Measurements from ENCODE around the gene C5AR1. TPM values are rescaled to one million over a fixed set of nuclear protein-coding genes. Genes with fewer than 3 reads are reported as not detected.
"Not testable (repeated sequence)": the region's sequence is repeated elsewhere in the genome, so short reads cannot be mapped to it uniquely, and the experiment has no call there.

C5AR1 gene
- total RNA-seq = not detected in 2 replicates

- no peak for DNase-seq (ENCODE audit: extremely low read depth, low read depth, low spot score)
These were observed at the start of gene C5AR1 for GRCh38 chr19:47309608-47310007. Gene C5AR1 (plus strand): TSS chr19:47309861. CDS start chr19:47309896, 35 bp downstream.

- DNase-seq (ENCODE audit: extremely low read depth, low read depth, low spot score) = no peak
These were observed 49.2 kb upstream of the C5AR1 start for GRCh38 chr19:47260476-47260875.

DNA sequence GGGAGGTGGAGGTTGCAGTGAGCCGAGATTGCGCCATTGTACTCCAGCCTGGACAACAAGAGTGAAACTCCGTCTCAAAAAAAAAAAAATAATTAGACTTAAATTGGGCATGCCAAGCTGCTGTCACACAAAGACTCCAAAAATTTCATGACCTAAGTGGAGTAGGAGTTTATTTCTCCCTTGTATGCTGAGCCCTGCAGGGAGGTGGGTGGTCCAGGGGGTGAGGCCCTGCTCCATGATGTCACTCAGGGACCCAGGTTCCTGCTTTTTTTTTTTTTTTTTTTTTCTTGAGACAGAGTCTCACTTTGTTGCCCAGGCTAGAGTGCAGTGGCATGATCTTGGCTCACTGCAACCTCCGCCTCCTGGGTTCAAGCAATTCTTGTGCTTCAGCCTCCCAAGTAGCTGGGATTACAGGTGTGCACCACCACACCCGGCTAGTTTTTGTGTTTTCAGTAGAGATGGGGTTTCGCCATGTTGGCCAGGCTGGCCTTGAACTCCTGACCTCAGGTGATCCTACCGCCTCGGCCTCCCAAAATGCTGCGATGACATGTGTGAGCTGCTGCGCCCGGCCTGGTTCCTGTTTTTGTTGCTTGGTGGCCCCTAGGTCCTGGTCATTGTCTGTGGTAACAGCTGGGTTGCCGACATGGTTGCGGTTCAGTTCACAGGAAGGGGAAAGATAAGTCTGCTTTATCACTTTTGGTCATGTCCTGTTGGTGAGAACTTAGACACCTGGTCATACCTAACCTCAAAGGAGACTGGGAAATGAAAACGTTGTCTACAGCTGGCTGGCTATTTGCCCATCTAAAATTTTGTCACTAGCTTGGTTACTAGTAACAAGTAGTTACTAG, 47.5 kb upstream of the C5AR1 start:
- DNase-seq (ENCODE audit: extremely low read depth, low read depth, low spot score) = not testable (repeated sequence)

- DNase-seq (ENCODE audit: extremely low read depth, low read depth, low spot score) = no peak
These were observed 45.0 kb upstream of the C5AR1 start for GRCh38 chr19:47264629-47265028.

DNA sequence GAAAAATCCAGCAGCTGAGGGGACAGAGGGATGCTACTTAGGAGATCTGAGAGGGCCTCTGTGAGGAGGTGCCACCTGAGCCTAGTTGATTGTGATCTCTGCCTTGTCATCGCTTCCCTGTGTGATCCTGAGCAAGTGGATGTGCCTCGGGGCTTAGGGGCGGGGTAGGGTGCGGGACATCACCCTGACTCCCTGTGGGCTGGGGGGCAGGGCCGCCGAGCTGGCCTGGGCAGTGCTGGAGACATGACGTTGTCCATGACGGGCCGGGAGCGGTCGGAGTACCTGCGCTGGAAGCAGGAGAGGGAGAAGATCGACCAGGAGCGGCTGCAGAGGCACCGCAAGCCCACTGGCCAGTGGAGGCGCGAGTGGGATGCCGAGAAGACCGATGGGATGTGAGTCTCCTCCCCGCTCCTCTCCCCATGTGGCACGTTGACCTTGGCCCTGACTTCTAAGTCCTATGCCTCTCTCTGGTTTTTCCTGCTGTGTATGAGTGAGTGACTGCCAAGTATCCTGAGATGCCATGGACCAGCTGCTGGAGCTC, 43.2 kb upstream of the C5AR1 start:
- DNase-seq (ENCODE audit: extremely low read depth, low read depth, low spot score) = no peak

DNA sequence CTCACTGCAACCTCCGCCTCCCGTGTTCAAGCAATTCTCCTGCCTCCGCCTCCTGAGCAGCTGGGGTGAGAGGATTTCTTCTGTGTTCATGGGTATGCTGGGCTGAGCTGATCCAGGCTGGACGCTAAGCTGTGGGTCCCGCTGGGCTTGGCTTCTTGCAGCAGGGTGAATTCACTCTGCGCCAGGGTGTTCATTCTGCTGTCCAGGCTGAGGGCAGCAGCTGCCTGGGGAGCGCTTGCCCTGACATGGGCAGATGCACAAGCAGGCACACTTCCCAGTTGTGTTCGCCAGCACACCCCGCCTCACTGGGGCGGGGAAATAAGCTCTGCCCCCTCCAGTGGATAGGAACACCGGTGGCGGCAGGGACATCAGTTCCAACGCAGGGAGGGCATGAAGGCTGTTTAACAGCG, 42.3 kb upstream of the C5AR1 start:
- DNase-seq (ENCODE audit: extremely low read depth, low read depth, low spot score) = no peak

DNA sequence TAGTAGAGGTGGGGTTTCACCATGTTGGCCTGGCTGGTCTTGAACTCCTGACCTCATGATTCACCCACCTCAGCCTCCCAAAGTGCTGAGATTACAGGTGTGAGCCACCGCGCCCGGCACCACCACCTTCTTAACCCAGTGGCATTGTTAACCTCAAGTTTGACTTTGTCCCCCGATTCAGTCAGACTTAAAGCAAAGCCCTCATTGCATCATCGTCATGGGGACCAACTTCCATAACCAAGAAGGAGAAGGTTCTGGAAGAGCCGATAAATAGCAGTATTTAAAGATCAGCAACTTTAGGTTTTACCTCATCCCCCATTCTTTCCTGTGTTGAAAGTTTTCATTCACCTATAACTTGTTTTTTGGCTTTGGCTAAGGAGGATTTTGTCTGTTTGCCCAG, 41.6 kb upstream of the C5AR1 start:
- DNase-seq (ENCODE audit: extremely low read depth, low read depth, low spot score) = no peak

DNA sequence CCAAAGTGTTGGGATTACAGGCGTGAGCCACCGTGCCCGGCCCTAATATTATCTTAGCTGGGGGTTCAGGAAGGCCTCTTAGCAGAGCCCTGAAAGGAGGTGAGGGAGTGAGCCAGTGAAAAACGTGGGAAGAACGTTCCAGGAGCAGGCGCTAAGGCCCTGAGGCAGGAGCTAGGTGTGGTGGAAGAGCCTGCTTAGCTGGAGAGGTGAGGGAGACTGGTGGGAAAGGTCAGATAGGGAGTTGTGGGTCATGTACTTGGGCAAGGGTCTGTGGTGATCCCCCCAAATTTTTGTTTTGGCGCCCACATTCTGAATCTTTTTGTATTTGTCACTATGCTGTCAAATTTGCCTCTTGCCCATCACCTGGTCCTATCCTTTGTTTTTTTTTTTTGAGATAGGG, 40.1 kb upstream of the C5AR1 start:
- DNase-seq (ENCODE audit: extremely low read depth, low read depth, low spot score) = no peak

DNA sequence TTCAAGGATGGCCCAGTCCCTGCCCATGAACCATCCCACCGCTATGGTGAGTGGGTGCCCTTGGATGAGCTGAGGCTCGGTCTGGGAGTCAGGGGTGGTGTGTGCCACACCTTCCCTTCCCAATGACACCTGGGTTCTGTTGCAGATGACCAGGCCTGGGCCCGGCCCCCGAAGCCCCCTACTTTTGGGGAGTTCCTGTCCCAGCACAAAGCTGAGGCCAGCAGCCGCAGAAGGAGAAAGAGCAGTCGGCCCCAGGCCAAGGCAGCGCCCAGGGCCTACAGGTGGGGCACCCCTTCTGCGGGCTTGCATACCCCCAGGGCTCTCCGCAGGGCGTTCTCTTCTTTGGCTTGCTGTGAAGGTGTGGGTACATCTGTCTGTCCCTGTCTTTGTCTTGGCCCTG, 39.3 kb upstream of the C5AR1 start:
- no peak for DNase-seq (ENCODE audit: extremely low read depth, low read depth, low spot score)

GRCh38 chr19:47271949-47272348, 37.7 kb upstream of the C5AR1 start:
- no peak for DNase-seq (ENCODE audit: extremely low read depth, low read depth, low spot score)

DNA sequence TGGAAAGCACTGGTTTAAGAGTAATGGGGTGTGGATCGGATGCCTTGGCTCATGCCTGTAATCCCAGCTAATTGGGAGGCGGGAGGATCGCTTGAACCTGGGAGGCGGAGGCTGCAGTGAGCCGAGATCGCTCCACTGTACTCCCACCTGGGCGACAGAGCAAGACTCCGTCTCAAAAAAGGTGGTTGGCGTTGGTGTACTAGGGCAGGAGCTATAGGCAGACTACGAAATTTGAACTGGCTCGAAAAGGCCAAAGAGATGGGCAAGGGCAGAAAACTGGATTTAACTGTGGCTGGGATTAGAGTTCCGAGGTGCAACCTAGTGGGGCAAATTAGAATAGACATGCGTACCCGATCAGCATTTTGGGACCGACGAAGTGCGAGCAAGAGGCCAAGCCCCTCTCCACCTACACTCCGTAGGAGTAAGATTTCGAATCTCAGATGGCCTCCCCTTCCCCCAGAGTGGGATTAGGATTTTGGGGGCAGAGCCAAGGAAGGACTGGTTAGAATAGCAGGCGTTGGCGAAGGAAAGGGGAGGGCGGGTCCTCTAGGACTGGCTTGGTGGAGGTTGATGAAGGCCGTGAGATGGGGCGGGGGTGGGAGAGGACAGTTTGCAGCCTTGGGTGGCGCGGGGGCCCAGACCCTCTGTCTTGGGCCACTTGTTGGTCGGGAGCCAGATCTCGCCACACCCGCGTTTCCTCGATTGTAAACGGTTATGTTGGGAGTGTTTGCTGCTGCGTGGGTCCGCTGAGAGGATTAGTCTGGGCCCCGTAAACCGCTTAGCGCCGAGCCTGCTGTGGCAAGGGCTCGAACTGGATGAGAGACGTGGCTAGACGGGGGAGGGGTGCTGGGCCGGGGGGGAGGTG, 37.0 kb upstream of the C5AR1 start:
- no peak for DNase-seq (ENCODE audit: extremely low read depth, low read depth, low spot score)

- DNase-seq (ENCODE audit: extremely low read depth, low read depth, low spot score) = no peak
These were observed 36.2 kb upstream of the C5AR1 start for GRCh38 chr19:47273313-47274070.

GRCh38 chr19:47274071-47274890, 35.4 kb upstream of the C5AR1 start, which contains the start of gene INAFM1:
Gene INAFM1 (plus strand): TSS chr19:47274885. CDS start chr19:47274920, 35 bp downstream.
- no peak for DNase-seq (ENCODE audit: extremely low read depth, low read depth, low spot score)

- no peak for DNase-seq (ENCODE audit: extremely low read depth, low read depth, low spot score)
These were observed 34.5 kb upstream of the C5AR1 start for GRCh38 chr19:47274891-47275761.

GRCh38 chr19:47275791-47276461, 33.7 kb upstream of the C5AR1 start:
- DNase-seq (ENCODE audit: extremely low read depth, low read depth, low spot score) = no peak

DNA sequence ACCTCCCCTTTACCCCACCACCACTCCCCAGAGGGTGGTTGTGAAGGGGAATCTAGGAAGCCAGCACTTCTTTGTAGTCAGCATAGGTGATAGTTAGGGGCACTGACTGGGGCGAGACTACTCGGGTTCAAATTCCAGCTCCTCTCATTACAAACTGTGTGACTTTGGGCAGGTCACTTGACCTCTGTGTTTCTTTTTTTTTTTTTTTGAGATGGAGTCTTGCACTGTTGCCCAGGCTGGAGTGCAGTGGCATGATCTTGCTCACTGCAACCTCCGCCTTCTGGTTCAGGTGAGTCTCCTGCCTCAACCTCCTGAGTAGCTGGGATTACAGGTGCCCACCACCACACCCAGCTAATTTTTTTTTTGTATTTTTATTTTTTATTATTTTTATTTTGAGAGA, 33.1 kb upstream of the C5AR1 start:
- not testable (repeated sequence) for DNase-seq (ENCODE audit: extremely low read depth, low read depth, low spot score)

GRCh38 chr19:47280183-47280797, 29.4 kb upstream of the C5AR1 start:
- no peak for DNase-seq (ENCODE audit: extremely low read depth, low read depth, low spot score)

Data from glomerular endothelial cell (primary cell).